Skeletal muscle cell (primary cell): Measurements from ENCODE around the gene LRRC75A.
A peak's percentile ranks its signal among the peaks of the same experiment; 100 is the strongest.

Experiments
- DNase-seq: peaks from one replicate; pipeline ENCODE4 v3.0.0-alpha.2; 2010; ENCODE audit warnings: low read depth
- H3K4me3 ChIP-seq: 2 replicates; pipeline ENCODE4 v1.5.1; 2011; ENCODE audit warnings: low read depth, mild to moderate bottlenecking, control low read depth, low read length, moderate library complexity

Gene LRRC75A

DNA sequence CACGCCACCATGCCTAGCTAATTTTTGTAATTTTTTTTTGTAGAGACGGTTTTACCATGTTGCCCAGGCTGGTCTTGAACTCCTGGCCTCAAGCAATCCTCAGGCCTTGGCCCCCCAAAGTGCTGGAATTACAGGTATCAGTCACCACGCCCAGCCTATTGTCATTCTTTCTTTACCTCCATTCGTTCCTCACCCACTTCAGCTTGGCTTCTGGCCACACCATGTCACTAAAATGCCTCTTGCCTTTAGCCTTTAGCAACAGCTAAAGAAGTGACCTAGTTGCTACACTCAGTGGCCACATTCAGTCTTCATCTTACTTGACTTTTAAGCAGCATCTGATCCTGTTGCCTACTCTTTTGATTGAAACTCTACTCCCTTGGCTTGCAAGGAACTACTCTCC is 3.6 kb upstream of the LRRC75A start:
- H3K4me3 ChIP-seq = no peak overlapping the region
- no peak for DNase-seq

DNA sequence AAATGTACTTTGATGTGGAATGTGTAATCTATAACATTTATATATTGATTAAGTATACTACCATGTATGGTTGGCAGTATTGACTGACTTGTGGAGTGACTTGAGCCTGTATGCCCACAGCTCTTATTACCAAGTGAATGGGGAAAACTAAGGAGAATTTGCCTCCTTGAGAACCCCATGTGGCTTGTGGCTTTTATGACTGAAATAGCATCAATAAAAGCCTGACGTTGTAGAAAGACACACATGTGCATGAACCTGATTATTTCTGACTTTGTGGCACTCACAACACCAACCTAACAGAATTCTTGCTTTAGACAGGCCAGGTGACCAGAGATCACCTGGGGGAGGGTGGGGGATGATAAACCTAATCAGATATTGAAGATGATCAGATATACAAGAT is 2.1 kb upstream of the LRRC75A start:
- no peak for DNase-seq
- H3K4me3 ChIP-seq = no peak overlapping the region

DNA sequence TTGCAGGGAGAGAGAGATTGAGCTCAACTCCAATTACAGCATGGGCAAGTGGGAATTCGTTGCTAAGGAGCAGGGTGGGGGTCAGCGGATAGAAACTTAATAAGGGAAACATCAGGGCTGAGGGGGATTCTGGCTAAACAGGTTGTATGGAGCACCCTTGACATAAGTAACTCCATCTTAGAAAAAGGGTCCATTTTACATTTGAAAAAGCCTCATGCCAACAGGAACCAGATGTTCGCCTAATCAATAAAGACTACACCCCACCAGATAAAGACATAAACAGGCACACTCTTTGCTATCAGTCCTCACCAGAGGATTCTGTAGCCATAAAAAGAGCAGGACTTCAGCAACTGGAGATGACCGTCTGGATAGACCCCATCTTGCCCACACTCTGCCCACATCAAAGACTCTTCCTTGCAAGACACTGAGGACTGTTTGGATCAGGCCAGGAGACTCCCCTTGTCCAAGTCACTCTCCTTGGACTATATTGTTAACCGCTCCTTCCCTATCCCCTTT is 1.6 kb upstream of the LRRC75A start:
- no peak for DNase-seq
- no peak overlapping the region for H3K4me3 ChIP-seq

DNA sequence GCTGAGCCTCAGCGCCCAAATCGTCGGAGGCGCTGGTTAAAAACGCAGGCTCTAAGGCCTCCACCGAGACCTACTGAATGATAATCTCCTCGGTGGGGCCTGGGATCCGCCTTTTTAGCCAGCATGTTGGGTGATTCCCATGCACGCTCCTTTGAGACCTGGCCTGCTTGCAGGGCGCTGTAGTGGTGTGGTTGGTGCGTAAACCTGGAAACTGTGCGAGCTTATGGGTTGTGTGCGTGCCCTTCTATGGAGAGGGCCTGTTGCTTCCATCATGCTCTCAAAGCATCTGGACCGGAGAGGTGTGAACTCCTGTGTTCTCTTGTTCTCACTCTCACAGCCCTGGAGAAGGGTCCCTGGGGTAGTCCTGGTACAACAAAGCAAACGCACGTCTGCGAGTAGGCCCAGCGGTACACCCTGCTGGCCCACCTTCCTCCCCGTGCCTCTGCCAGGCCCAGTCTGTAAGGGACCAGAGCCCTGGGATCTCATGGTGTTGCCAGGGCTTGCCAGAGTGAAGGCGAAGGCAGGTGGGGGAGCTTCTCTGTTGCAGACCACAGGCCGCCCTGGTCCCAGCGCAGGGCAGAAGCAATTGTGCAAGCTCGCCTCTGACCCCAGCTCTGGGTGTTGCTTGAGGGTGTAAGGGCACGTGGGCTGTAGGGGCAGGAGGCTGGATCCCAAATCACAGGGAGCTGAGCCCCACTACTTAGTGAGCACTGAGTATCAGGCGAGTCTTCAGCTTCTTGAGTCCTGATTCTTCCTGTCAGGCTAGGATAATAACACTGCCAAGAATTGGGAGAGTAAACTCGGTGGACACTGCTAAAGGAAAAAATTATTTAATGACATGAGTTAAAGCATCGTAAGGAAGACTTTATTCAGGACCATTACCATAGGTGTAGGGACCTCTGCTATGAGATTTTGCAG is 879 bp upstream of the LRRC75A start:
- DNase-seq = no peak
- H3K4me3 ChIP-seq = peak overlapping the region; percentile 47

DNA sequence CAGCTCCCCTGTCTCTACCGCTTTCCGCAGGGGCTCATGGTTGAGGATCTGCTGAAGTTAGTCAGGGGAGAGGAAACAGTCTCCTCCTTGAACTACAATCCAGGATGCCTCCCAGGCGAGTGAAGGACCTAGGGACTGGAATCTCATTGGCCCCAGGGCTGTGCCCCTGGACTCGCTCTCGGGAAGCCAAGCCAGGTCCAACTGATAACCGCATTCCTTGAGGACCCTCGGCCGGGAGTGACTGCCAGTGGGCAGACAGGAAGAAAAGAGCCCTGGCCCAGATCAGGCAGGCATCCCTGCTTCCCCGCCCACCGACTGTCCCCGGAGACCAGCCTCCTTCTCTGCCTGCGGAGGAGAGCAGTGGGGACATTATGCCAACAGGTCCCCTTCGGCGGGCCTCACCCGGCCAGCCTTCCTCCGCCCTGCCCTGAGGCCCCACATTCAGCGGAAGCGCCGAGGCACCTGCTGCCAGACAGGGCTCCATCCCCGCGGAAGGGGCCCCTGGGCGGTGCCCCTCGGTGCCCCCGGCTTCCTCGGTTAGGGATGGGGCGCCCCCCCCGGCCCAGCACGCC is 776 bp downstream of the LRRC75A start:
- H3K4me3 ChIP-seq = peak overlapping the region; percentile 39
- no peak for DNase-seq

DNA sequence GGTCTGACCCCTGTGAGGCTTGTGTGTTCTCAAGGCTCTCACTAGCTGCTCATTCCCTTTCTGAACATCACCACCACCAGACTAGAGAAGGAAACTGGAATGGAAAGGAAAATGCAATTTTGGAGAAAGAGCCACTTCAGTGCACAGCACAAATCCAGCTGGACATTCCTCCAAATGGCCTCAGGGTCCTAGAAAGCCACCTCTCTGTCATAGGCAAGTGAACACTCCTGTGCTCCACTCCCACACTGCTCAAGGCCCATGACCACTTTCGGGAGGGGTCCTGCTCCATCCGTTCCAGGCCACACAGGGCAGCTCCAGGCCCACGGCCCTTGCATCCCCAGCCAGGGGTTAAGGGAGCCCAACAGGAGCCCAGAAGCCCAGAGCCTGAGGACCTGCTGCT is 2.6 kb downstream of the LRRC75A start:
- H3K4me3 ChIP-seq = no peak overlapping the region
- DNase-seq = no peak

DNA sequence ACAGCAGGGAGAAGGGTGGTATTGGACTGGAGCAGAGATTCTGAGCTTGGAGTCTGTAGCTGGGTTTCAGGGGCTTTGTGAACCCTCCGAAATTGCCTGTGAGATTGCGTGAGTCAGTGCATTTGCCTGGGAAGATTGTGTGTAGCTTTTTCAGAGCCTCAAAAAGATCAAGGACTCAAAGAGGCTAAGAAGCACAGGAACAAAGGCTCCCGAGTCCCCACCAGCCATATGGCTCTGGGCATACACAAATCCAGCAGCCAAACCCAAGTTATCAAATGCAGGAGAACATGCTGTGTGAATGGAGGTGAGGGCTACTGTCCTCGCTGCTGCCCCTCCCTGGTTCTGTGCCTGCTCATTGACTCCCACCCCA is 3.0 kb downstream of the LRRC75A start:
- no peak overlapping the region for H3K4me3 ChIP-seq
- DNase-seq = no peak

DNA sequence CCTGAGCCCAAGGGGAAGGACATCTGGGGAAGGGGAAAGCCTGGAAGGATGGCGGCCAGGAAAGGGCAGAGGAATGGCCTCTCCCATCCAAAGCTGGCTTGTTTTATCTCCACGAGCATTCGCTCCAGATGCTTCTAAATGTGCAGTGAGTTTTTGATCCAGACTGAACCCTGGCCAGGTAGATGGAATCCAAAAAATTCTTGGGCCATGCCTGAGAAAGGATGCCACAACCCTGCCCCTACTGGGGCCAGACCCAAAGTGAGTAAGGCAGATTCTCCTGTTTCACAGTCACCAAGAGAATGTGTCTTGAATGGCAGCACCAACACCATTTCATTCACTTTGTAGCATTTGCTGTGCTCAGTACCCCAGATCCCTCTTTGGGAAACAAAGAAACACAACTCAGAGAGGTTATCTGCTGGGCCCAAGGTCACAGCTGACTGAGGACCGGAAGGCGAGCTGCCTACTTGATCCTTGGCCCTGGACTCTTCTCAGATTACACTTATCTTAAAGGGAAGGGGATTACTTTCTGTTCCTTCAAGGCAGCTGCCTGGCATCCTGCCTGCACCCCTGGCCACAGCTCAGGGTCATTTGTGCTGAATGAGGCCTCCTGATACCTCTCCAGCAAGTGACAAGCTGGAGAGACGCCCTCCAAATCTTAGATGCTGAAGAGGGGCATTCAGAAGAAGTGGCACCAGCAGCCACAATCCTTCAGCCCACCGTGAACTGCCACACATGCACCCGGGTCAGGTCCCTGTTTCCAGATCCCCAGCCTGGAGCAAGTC is 3.6 kb downstream of the LRRC75A start:
- no peak overlapping the region for H3K4me3 ChIP-seq
- no peak for DNase-seq

DNA sequence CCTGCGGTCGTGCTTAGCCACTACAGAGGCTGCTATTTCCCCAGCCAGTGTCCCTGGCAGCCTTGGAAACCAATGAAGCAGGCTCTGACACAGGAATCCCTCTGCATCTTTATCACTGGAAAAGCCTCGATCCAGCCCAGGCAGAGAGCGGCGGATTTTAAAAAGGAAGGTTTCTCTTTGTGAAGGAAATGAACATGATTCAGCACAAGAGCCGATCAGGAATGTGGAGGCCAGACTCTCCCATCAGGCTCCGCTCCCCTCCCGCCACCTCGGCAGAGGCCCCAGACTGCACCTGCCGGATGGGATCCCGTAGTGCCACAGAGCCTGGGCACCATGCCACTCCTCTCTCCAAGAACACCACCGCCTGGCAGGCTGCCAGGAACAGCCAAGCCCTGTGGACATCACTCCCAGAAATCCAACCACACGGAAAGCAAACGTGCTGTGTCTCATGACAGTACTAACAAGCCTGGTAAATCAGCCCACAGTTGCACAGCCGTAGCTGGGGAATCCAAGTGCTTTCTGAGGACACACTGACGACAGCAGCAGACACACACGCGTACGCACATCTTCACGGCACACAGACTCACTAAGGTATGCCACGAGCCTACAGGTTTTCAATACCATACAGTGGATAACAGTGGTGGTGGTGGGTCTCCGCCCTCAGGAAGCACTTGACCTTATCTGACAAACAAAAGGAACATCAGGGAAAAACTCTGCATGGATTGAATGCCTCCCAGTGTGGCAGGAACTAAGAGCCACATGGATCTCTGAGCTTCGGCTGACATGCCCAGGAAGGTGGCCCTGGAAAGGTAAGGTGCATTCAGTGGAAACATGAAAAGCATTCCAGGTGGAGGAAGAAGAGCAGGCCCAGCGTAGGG is 5.4 kb downstream of the LRRC75A start:
- peak overlapping the region; percentile 1 for H3K4me3 ChIP-seq
- peak; percentile 59 for DNase-seq

DNA sequence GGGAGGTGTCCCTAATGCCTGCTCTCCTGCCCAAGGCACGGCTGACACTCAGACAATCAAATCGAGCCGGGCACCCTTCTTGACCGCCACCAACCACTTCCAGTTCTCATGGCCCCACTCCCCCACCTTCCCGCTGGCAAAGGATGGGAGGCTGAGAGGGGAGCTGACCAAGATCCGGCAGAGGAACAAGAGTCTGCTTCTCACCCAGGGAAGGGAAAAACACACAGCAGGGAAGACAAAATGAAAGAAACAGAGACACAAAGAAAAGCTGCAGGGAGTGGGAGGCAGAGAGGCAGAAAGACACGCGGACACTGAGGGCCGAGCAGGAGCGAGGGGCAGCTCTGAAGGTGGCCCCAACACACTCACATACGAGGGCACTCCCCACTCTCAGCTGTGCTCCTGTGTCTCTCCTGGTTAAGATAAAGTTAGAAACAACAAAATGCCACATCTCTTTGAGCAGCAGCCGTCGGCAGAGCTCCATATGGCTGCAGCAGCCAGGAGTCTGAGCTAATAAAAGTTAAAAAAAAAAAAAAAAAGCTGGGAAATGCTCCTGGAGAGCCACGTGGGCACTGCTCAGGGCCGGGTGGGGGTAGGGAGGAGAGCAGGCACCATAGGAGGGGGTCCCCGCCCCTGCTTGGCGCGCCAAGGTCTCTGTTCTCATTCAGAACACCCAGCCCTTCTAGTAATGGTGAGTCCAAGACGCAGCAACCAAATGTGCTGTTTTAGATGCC is 7.4 kb downstream of the LRRC75A start:
- no peak for DNase-seq
- H3K4me3 ChIP-seq = no peak overlapping the region

DNA sequence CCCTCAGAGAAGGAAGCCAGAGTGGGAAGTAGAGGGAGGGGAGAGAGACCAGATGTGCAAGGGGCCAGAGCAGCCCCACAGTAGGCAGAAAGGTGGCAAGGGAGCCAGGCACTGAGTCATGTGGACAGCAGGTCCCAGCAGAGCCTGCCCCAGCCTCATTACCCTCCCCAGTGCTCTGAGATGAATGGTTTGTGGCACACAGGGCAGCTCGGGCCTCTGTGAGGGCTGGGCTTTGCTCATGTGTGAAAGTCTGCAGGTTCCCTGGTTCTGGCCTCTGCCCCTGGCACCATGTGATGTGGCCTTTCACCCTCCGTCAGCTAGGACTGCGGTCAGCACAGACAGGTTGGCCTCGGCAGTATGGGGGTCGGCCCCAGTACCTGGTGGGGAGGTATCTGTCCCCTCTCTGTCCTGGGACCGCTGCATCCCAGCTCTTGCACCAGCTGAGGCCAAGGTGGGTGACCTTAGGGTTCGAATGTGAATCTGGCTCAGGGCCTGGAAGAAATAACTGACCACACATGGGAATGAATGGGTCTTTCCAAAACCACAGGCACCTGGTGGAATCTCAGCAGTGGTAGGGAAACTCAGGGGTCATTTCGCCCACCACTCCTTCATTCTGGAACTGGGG is 8.9 kb downstream of the LRRC75A start:
- DNase-seq = no peak

DNA sequence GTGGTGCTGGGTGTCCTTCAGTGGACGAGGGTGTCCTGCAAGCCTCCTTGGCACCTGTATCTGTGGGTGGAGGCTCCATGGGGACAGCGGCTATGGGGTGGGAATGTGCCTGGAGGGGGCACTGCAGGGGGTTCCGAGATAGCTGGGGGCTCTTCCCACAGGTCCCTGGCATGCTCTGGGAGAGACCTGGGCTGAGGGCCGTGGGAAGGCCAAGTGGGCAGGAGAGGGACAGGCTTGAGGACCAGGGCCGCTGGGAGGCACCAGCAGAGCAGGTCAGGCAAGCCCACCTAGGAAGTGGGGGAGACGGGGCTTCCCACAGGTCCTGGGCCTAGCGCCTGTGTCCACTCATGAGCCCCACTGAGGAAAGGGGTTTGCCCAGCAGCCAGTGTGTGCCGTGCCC is 9.7 kb downstream of the LRRC75A start:
- no peak overlapping the region for H3K4me3 ChIP-seq
- DNase-seq = no peak

More for the DNA sequence above, 8.9 kb downstream of the LRRC75A start:
- no peak overlapping the region for H3K4me3 ChIP-seq

DNA sequence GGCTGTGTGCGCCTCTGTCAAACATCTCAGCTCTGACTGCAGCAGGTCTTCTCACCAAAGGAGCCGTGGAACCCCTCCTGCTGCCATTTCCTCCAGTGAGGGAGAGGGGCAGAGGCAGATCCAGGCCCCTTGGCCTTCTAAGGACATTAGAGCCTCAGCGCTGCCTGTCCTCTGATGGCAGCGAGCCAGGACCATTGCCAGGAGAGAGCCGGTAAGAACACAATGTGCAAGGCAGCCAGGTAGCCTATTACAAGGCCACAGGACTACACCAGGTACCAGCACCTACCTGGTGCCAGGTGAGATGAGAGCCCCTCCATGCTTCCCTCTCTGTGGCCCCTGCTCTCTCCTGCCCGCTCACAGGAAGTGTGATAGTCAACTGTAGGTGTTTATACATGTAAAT is 11.0 kb downstream of the LRRC75A start:
- no peak for DNase-seq
- no peak overlapping the region for H3K4me3 ChIP-seq

DNA sequence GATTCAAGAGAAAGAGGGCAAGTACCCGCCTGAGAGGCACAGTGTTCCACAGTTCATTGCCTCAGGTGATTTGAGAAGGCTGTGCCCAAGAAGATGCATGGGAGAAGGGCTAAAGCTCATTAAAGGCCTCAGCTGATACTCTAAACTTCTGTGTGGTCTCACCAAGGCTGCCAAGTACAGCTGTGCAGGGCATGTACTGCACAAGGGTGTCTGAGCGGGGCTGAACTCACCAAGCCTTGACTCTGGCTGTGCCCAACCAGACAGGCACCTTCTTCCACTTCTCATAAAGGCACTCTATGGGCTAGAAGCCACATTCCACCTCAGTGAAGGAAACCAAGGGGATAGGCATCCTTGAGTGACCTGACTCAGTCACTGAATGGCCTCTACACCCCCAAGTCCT is 12.7 kb downstream of the LRRC75A start:
- DNase-seq = no peak
- no peak overlapping the region for H3K4me3 ChIP-seq

DNA sequence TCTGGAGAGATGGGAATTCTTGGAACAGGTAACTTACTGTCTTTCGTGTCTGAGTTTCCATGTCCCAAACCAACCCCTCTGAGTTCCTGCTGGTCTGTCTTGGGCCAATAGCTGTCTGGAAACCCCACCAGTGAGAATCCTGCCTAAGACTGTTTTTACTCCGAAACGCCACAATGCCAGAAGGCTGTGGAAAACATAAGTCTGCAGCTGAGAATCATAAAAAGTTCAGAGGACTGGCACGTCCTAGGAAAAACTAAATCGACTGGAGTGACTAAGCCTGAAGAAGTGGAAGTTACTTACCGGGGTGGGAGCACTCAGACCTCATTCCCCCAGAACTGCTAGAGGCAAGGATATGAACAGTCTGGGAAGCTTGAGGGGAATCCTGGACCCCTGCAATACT is 13.3 kb downstream of the LRRC75A start:
- no peak overlapping the region for H3K4me3 ChIP-seq
- DNase-seq = peak; percentile 12

DNA sequence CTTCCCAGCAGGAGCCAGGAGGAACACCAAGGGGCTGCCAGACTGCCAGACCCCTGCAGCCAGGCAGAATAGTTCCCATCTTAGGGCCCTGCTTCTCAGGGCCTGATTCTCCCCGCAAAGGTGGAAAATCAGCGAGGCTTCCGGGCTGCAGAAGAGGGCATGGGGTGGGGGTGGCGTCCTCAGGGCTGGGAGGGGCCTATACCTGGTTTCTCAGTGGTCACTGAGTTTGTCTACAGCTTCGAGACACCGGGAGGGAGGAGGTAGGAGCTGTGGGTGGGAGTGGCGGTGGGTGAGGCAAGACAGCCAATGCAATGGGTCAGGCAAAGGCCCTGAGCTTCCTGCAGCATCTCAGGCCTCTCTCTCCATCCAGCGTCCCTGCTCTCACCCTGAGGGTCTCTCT is 14.3 kb downstream of the LRRC75A start:
- H3K4me3 ChIP-seq = no peak overlapping the region

DNA sequence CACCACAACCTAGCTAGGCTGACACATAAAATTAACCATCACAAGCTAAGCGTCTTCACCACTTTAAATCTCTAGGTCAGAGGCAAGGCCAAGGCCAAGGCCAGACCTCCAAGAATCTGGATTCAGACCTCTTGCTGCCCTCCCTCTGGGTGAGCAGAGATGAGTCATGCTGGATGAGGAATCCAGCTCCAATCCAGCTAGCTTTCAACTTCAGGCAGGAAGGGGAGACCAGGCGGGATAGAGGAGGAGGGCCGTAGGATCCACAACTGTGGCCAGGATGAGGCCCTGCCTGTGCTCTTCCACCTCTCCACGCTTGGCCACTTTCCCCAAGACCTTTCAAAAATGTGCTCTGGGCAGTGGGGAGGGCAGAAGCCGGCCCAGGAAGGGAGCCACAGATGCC is 14.7 kb downstream of the LRRC75A start:
- H3K4me3 ChIP-seq = no peak overlapping the region
- DNase-seq = peak; percentile 48

More for the DNA sequence above, 14.3 kb downstream of the LRRC75A start:
- no peak for DNase-seq

DNA sequence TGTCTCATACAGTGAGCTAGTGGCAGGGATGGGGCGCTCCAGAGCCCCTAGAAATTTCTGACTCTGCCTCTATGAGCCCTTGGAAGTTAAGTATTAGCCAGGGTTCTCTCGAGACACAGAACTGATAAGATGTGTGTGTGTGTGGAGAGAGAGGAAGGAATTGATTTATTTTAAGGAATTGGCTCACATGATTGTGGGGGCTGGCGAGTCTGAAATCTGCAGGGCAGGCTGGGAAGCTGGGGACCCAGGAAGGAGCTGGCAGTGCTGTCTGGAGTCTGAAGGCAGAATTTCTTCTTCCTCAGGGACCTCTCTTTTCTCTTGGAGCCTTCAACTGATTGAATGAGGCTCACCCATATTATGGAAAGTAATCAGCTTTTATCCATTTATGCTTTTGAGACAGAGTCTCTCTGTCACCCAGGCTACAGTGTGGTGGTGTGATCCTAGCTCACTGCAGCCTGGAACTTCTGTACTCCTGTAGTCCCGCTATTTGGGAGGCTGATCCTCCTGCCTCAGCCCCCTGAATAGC is 16.8 kb downstream of the LRRC75A start:
- H3K4me3 ChIP-seq = no peak overlapping the region
- DNase-seq = no peak
